ENCODE measurements around the gene MARVELD1.
A peak's percentile ranks its signal among the peaks of the same experiment; 100 is the strongest.
"Not testable (repeated sequence)": the region's sequence is repeated elsewhere in the genome, so short reads cannot be mapped to it uniquely, and the experiment has no call there.

The MARVELD1 gene

GRCh38 chr10:97713339-97713825, at the start of gene MARVELD1:
Gene MARVELD1, plus strand, starts transcription at chr10:97713730. Its CDS starts 147 bp downstream, at chr10:97713877.
- peak; percentile 56 for DNase-seq

GRCh38 chr10:97664282-97664850, 49.2 kb upstream of the MARVELD1 start:
- DNase-seq, result no peak

GRCh38 chr10:97666992-97667391, 46.5 kb upstream of the MARVELD1 start:
- no peak for DNase-seq

- DNase-seq, result no peak
These were observed 46.1 kb upstream of the MARVELD1 start for GRCh38 chr10:97667463-97667862.

GRCh38 chr10:97669571-97669970, 44.0 kb upstream of the MARVELD1 start:
- DNase-seq, result no peak

GRCh38 chr10:97673736-97674525, 39.6 kb upstream of the MARVELD1 start:
- DNase-seq, result no peak

GRCh38 chr10:97675222-97675621, 38.3 kb upstream of the MARVELD1 start:
- DNase-seq, result no peak

GRCh38 chr10:97676770-97677581, 36.6 kb upstream of the MARVELD1 start:
- DNase-seq, result no peak

GRCh38 chr10:97679594-97679993, 33.9 kb upstream of the MARVELD1 start:
- no peak for DNase-seq

GRCh38 chr10:97682042-97682441, 31.5 kb upstream of the MARVELD1 start:
- no peak for DNase-seq

- DNase-seq, result no peak
These were observed 29.8 kb upstream of the MARVELD1 start for GRCh38 chr10:97683556-97684367.

- not testable (repeated sequence) for DNase-seq
These were observed 29.2 kb upstream of the MARVELD1 start for GRCh38 chr10:97684368-97684713.

- DNase-seq, result no peak
These were observed 28.6 kb upstream of the MARVELD1 start for GRCh38 chr10:97684866-97685394.

GRCh38 chr10:97685395-97685958, 28.1 kb upstream of the MARVELD1 start:
- no peak for DNase-seq

- no peak for DNase-seq
These were observed 27.1 kb upstream of the MARVELD1 start for GRCh38 chr10:97686301-97686961.

GRCh38 chr10:97686962-97687784, 26.4 kb upstream of the MARVELD1 start, which contains the start of gene AVPI1:
Gene AVPI1, minus strand, starts transcription at chr10:97687241. Its CDS starts 7,336 bp downstream, at chr10:97679905.
- peak; percentile 89 for DNase-seq

GRCh38 chr10:97687785-97688781, 25.4 kb upstream of the MARVELD1 start:
- no peak for DNase-seq

- DNase-seq, result no peak
These were observed 23.9 kb upstream of the MARVELD1 start for GRCh38 chr10:97689559-97690020.

GRCh38 chr10:97690133-97690532, 23.4 kb upstream of the MARVELD1 start:
- no peak for DNase-seq
